SH-SY5Y (cell line): Measurements from ENCODE around the gene SUB1.

Source experiments
- GATA2 ChIP-seq: IDR thresholded peaks from 2 replicates; pipeline ENCODE4 v1.6.1; 2011; ENCODE audit warnings: mild to moderate bottlenecking, low read depth, low read length
- GATA3 ChIP-seq: IDR thresholded peaks from 2 replicates; pipeline ENCODE4 v1.6.1; 2011; ENCODE audit warnings: low read depth, mild to moderate bottlenecking, low read length, moderate library complexity

DNA sequence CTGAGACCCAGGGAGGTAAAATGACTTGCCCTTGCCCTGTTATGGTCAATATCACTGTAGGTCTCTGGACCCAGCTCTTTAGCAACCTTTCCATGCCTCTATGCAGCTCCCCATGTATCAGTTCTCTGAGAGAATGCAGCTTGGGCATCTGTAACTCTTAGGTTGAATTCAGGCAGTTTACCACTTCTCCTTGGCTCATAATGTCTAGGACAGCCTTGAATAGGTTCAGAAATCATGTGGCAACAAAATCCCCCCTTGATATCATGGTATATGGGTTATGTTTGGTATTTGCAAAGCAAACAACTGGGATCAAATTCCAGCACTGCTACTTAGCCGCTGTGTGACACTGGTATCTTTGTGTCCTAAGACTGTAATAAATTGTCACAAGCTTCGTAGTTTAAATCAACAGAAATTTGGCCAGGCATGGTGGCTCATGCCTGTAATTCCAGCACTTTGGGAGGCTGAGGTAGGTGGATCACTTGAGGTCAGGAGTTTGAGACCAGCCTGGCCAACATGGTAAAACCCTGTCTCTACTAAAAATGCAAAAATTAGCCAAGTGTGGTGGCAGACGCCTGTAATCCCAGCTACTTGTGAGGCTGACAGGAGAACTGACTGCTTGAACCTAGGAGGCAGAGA lies 10.7 kb upstream of the SUB1 start:
- TF ChIP-seq GATA3 = no peak
- no peak for TF ChIP-seq GATA2
